Measurements from ENCODE around the gene INPP5J. TPM values are rescaled to one million over a fixed set of nuclear protein-coding genes. Genes with fewer than 3 reads are reported as not detected.
"Not testable (repeated sequence)": the region's sequence is repeated elsewhere in the genome, so short reads cannot be mapped to it uniquely, and the experiment has no call there.

INPP5J gene, protein sequence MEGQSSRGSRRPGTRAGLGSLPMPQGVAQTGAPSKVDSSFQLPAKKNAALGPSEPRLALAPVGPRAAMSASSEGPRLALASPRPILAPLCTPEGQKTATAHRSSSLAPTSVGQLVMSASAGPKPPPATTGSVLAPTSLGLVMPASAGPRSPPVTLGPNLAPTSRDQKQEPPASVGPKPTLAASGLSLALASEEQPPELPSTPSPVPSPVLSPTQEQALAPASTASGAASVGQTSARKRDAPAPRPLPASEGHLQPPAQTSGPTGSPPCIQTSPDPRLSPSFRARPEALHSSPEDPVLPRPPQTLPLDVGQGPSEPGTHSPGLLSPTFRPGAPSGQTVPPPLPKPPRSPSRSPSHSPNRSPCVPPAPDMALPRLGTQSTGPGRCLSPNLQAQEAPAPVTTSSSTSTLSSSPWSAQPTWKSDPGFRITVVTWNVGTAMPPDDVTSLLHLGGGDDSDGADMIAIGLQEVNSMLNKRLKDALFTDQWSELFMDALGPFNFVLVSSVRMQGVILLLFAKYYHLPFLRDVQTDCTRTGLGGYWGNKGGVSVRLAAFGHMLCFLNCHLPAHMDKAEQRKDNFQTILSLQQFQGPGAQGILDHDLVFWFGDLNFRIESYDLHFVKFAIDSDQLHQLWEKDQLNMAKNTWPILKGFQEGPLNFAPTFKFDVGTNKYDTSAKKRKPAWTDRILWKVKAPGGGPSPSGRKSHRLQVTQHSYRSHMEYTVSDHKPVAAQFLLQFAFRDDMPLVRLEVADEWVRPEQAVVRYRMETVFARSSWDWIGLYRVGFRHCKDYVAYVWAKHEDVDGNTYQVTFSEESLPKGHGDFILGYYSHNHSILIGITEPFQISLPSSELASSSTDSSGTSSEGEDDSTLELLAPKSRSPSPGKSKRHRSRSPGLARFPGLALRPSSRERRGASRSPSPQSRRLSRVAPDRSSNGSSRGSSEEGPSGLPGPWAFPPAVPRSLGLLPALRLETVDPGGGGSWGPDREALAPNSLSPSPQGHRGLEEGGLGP
- total RNA-seq (3.4 and 3.5 TPM in 2 replicates), polyA plus RNA-seq (5.6 and 6.1 TPM in 2 replicates)

DNA sequence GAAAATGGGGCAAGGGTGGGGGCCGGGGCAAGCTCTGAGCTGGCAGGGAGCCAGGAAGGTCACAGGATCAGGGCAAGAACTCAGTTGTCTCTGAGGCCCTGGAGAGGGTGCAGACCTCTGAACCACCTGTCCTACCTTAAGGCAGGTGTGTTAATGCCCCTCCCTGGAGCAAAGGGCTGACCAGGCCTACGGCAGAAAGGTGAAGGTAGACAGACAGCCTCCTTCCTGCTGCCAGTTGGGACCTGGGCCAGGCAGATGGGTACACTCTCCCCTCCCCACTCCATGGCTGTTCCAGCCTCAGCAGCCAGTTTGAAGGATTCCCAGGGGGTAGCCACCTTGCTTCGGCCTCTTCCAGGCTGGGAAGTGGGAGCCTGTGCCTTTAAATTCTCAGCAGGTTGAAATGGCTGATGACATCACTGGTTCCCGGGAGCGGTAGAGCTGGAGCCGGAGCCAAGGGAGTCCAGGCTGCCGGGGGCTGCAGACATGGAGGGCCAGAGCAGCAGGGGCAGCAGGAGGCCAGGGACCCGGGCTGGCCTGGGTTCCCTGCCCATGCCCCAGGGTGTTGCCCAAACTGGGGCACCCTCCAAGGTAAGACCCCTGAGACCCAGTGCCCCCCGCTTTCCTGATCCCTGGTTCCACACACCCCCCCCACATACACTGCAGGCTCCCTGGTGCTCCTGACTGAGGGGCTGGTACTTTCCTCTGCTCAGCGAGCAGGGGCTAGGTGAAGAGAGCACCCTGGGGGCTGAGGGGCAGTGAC is at the start of gene INPP5J:
INPP5J (plus strand) TSS at position 435 of the 760 bp plus-strand sequence; CDS start at position 484, 49 bp downstream.
- DNase-seq (ENCODE audit: low spot score): peak; percentile 82
- Histone ChIP-seq H2AFZ (peak within 1 kb of the TSS; percentile 45), H3K4me2 (peak within 1 kb of the TSS; percentile 91), H4K20me1 (ENCODE audit: insufficient read depth, poor library complexity, severe bottlenecking) (no peaks in the 10 kb centered on the region), H3K9me2 (replicated peaks; ENCODE audit: insufficient read depth) (no peaks in the 10 kb centered on the region), H3K4me3 (peak within 1 kb of the TSS; percentile 22), H3K27ac (peak within 1 kb of the TSS; percentile 82), H3K27me3 (no peaks in the 10 kb centered on the region), H3K9me3 (ENCODE audit: low read depth) (no peaks in the 10 kb centered on the region), H3K4me1 (ENCODE audit: insufficient read depth) (peaks cover 17% of the 10 kb centered on the region), H3K36me3 (replicated peaks; ENCODE audit: insufficient read depth, low read depth) (no peaks in the 10 kb centered on the region), H3K79me2 (no peaks in the 10 kb centered on the region)
- WGBS (ENCODE audit: low lambda C conversion rate, missing lambda C conversion rate): 18% methylated on average over 10 of the region's 10 CpGs
- TF ChIP-seq EZH2 (IDR thresholded peaks at IDR 0.05; ENCODE audit: borderline replicate concordance): no peak
- no peak for TF ChIP-seq EZH2phosphoT487 (IDR thresholded peaks at IDR 0.05; ENCODE audit: low read depth, severe bottlenecking, unreplicated experiment)
- TF ChIP-seq, protein P1, sequence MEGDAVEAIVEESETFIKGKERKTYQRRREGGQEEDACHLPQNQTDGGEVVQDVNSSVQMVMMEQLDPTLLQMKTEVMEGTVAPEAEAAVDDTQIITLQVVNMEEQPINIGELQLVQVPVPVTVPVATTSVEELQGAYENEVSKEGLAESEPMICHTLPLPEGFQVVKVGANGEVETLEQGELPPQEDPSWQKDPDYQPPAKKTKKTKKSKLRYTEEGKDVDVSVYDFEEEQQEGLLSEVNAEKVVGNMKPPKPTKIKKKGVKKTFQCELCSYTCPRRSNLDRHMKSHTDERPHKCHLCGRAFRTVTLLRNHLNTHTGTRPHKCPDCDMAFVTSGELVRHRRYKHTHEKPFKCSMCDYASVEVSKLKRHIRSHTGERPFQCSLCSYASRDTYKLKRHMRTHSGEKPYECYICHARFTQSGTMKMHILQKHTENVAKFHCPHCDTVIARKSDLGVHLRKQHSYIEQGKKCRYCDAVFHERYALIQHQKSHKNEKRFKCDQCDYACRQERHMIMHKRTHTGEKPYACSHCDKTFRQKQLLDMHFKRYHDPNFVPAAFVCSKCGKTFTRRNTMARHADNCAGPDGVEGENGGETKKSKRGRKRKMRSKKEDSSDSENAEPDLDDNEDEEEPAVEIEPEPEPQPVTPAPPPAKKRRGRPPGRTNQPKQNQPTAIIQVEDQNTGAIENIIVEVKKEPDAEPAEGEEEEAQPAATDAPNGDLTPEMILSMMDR (IDR thresholded peaks at IDR 0.05; ENCODE audit: poor library complexity): no peak

DNA sequence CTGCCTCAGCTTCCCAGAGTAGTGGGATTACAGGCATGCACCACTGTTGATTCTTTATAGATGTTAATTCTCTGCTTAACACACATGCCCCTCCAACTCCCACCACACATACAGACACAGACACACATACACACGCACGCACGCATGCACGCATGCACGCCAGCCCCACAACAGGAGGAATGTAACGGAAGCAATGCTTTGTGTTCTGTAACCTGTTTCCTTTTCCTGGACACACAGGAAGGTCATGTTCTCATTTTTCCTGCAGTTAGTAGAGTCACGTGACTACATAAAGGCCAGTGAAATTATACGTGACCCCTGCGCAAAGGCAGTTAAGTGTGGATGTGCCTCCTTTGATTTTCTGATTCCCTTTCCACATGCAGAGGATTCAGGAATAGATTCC is 49.6 kb upstream of the INPP5J start:
- not testable (repeated sequence) for H3K9me3 ChIP-seq (ENCODE audit: low read depth); H3K4me3 ChIP-seq; H3K79me2 ChIP-seq; H3K9me2 ChIP-seq (replicated peaks; ENCODE audit: insufficient read depth); DNase-seq (ENCODE audit: low spot score); H3K27ac ChIP-seq; H4K20me1 ChIP-seq (ENCODE audit: insufficient read depth, poor library complexity, severe bottlenecking); H3K4me1 ChIP-seq (ENCODE audit: insufficient read depth); H2AFZ ChIP-seq; H3K27me3 ChIP-seq; H3K36me3 ChIP-seq (replicated peaks; ENCODE audit: insufficient read depth, low read depth); H3K4me2 ChIP-seq
- 91% methylated on average over 9 of the region's 9 CpGs for WGBS (ENCODE audit: low lambda C conversion rate, missing lambda C conversion rate)

DNA sequence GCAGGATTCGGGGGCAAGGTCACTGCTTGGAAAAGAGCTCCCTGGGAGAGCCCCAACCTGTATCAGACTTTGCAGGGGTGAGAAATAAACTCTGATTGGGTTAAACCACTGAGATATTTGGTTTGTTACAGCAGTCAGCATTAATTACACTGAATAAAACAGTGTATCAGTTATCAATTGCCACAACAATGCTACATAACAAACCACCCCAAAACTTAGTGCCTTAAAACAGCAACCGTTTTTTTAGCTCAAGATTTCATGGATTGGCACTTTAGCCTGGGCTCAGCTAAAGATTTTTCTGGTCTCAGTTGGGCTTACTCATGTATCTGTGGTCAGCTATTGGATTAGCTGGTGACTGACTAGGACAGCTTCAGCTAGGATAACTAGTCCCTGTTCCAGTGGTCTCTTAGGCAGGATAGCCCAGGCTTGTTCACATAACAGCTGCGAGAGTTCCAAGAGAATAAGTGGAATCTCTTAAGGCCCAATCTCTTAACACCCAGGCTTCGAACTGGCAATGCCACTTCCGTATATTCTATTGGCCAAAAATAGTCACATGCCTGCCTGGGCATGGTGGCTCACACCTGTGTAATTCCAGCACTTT is 49.1 kb upstream of the INPP5J start:
- H3K27ac ChIP-seq; DNase-seq (ENCODE audit: low spot score); H3K9me2 ChIP-seq (replicated peaks; ENCODE audit: insufficient read depth); H3K9me3 ChIP-seq (ENCODE audit: low read depth); H3K27me3 ChIP-seq; H3K79me2 ChIP-seq; H3K36me3 ChIP-seq (replicated peaks; ENCODE audit: insufficient read depth, low read depth); H2AFZ ChIP-seq; H3K4me2 ChIP-seq; H3K4me1 ChIP-seq (ENCODE audit: insufficient read depth); H4K20me1 ChIP-seq (ENCODE audit: insufficient read depth, poor library complexity, severe bottlenecking); H3K4me3 ChIP-seq: not testable (repeated sequence)
- WGBS (ENCODE audit: low lambda C conversion rate, missing lambda C conversion rate): 76% methylated on average over 5 of the region's 5 CpGs

DNA sequence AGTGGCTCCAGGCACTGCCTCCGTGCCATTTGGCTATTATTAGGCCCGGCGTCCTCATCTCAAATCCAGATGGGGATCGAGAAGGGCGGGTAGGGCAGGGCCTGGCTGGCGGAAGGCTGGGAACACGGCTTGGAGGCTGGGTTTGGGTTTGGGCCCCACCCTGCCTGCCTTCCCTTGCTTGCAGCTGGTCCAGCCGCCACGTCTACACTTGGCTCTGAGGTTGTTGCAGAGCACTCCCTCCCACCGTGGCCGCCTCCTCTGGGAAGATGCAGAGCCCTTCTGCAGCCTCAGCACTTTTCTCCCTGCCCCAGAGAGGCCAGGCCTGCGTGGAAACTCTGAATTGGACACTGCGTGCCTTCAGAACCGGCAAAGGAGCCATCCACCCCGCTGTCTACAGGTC is 46.8 kb upstream of the INPP5J start:
- Histone ChIP-seq H3K27ac (peak overlapping the region; percentile 90), H3K4me3 (no peak overlapping the region), H4K20me1 (ENCODE audit: insufficient read depth, poor library complexity, severe bottlenecking) (no peaks in the 10 kb centered on the region), H3K27me3 (no peaks in the 10 kb centered on the region), H3K4me1 (ENCODE audit: insufficient read depth) (peaks cover 21% of the 10 kb centered on the region), H3K36me3 (replicated peaks; ENCODE audit: insufficient read depth, low read depth) (no peaks in the 10 kb centered on the region), H3K79me2 (no peaks in the 10 kb centered on the region), H3K9me3 (ENCODE audit: low read depth) (no peaks in the 10 kb centered on the region), H3K4me2 (no peak overlapping the region), H3K9me2 (replicated peaks; ENCODE audit: insufficient read depth) (no peaks in the 10 kb centered on the region), H2AFZ (no peak overlapping the region)
- TF ChIP-seq EZH2 (IDR thresholded peaks at IDR 0.05; ENCODE audit: borderline replicate concordance) (no peak), EZH2phosphoT487 (IDR thresholded peaks at IDR 0.05; ENCODE audit: low read depth, severe bottlenecking, unreplicated experiment) (no peak)
- TF ChIP-seq, protein P1 (IDR thresholded peaks at IDR 0.05; ENCODE audit: poor library complexity): no peak
- peak; percentile 70 for DNase-seq (ENCODE audit: low spot score)
- 79% methylated on average over 15 of the region's 15 CpGs for WGBS (ENCODE audit: low lambda C conversion rate, missing lambda C conversion rate)

Measured in hepatocyte (in vitro differentiated cells).